ENCODE data around the gene ATP7A. TPM values are rescaled to one million over a fixed set of nuclear protein-coding genes. Genes with fewer than 3 reads are reported as not detected.

Gene ATP7A
- polyA plus RNA-seq, 2 of the 4 experiments (the other 2 are of a cell fraction): 6.5 to 12.2 TPM

DNA sequence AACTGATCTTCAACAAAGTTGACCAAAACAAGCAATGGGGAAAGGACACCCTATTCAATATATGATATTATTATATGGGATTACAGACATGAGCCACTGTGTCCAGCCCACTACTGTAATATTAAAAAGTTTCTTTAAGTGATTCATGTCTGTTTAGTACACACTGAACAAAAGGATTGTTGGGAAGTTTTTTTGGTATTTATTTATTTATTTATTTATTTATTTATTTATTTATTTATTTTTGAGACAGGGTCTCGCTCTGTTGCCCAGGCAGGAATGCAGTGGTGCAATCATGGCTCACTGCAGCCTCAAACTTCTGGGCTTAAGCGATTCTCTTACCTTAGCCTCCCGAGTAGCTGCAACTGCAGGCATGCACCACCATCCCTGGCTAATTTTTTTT lies 117.3 kb downstream of the ATP7A start:
- DNase-seq (ENCODE audit: low read depth in 1 of 2, low spot score in 1 of 2): no peak
- ChIA-PET POLR2A (no interaction called here), CTCF (interaction anchor here (2.2 to 3.6 kb wide), 2 partner anchors 11 to 118 kb away, joined by 12 to 24 read pairs; partner anchors contain the start of gene ATP7A)
- H3K4me2 ChIP-seq: no peak overlapping the region
- WGBS (ENCODE audit: missing lambda C conversion rate): 91% methylated on average over 3 of the region's 3 CpGs
- H3K27ac ChIP-seq: no peak overlapping the region
- peaks cover 3% of the 10 kb centered on the region; the same call in 1 of the 3 replicates for H3K4me1 ChIP-seq
- TF ChIP-seq PHF8 (IDR thresholded peaks at IDR 0.05; ENCODE audit: borderline replicate concordance, low read depth) (no peak), ZC3H11A (IDR thresholded peaks at IDR 0.05) (peak; percentile 55), CHD2 (IDR thresholded peaks at IDR 0.05; ENCODE audit: low read length, partially characterized antibody) (no peak)
- TF ChIP-seq, protein P1, sequence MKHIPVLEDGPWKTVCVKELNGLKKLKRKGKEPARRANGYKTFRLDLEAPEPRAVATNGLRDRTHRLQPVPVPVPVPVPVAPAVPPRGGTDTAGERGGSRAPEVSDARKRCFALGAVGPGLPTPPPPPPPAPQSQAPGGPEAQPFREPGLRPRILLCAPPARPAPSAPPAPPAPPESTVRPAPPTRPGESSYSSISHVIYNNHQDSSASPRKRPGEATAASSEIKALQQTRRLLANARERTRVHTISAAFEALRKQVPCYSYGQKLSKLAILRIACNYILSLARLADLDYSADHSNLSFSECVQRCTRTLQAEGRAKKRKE (CRISPR knock-in tag; IDR thresholded peaks at IDR 0.05; ENCODE audit: low read depth): no peak
- no peak for ATAC-seq
- H3K9me3 ChIP-seq: no peaks in the 10 kb centered on the region
- no peak for FAIRE-seq
- H3K4me3 ChIP-seq: no peak overlapping the region

DNA sequence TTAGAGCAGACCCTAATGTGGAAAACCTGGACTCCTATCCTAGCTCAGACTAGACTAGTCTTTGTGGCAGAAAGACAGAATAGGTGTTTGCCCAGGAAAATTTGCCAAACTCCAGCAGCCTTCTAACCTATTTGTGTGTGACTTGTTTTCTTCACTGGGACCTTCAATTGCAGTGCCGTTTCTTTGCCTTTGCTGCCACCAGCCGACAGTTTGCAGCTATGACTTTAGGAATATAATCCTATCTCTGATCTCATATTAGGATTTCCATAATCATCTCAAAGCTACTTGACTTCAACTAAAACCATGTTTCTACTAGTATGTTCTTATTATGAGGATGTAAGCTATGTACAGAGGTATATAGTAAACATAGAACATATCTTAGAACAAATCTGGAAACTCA lies 119.2 kb downstream of the ATP7A start:
- DNase-seq (ENCODE audit: low read depth in 1 of 2, low spot score in 1 of 2) (peak; percentile 6 to 53), ATAC-seq (peak; percentile 66 to 85; a peak in 3 of 6 replicates), FAIRE-seq (peak; percentile 99)
- H3K27ac ChIP-seq: no peak overlapping the region
- TF ChIP-seq, protein P2, sequence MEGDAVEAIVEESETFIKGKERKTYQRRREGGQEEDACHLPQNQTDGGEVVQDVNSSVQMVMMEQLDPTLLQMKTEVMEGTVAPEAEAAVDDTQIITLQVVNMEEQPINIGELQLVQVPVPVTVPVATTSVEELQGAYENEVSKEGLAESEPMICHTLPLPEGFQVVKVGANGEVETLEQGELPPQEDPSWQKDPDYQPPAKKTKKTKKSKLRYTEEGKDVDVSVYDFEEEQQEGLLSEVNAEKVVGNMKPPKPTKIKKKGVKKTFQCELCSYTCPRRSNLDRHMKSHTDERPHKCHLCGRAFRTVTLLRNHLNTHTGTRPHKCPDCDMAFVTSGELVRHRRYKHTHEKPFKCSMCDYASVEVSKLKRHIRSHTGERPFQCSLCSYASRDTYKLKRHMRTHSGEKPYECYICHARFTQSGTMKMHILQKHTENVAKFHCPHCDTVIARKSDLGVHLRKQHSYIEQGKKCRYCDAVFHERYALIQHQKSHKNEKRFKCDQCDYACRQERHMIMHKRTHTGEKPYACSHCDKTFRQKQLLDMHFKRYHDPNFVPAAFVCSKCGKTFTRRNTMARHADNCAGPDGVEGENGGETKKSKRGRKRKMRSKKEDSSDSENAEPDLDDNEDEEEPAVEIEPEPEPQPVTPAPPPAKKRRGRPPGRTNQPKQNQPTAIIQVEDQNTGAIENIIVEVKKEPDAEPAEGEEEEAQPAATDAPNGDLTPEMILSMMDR (IDR thresholded peaks at IDR 0.05): peak; percentile 81
- TF ChIP-seq SMC3 (IDR thresholded peaks at IDR 0.05) (peak; percentile 82), RAD21 (conservative IDR thresholded peaks at IDR 0.05 in 1 of 2, IDR thresholded peaks at IDR 0.05 in 1 of 2) (peak; percentile 90 to 95), JUNB (IDR thresholded peaks at IDR 0.05) (no peak)
- ChIA-PET POLR2A (no interaction called here), CTCF (interaction anchor here (0.6 to 3.6 kb wide), 32 partner anchors 9 to 1753 kb away, joined by 3 to 24 read pairs (median 4); partner anchors contain the start of genes ATP7A, COX7B and PGK1)
- H3K4me3 ChIP-seq: no peak overlapping the region
- H3K9me3 ChIP-seq: no peaks in the 10 kb centered on the region
- H3K4me1 ChIP-seq: no peaks in the 10 kb centered on the region
- WGBS (ENCODE audit: missing lambda C conversion rate): 0% methylated on average over 2 of the region's 2 CpGs
- no peak overlapping the region for H3K4me2 ChIP-seq

DNA sequence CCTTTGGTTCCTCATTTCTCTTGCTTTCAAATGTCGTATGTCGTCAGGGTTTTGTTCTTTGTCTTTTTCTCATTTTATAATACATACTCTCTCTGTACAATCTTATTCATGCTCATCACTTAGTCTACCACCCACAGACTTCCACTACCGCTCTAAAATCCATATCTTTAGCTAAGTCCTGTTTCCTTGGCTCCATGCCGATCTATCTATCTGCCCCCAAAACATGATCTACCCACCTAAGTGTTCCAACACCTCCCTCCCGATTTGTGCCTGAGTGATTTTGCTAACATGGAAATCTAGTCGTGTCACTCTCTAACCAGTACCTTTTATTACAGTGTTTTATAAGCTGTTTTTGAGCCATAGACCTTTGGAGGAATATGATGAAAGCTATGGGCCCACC lies 124.6 kb downstream of the ATP7A start:
- Histone ChIP-seq H3K4me3 (no peak overlapping the region), H3K27ac (no peak overlapping the region), H3K4me1 (no peaks in the 10 kb centered on the region), H3K9me3 (no peaks in the 10 kb centered on the region), H3K4me2 (no peak overlapping the region)
- DNase-seq (ENCODE audit: low read depth in 1 of 2, low spot score in 1 of 2) (no peak), FAIRE-seq (no peak), ATAC-seq (no peak)
- CTCF ChIA-PET: interaction anchor here (2.4 kb wide), 1 partner anchor 10 kb away, joined by 12 read pairs; no protein-coding TSS in a partner anchor
- TF ChIP-seq, protein P3, sequence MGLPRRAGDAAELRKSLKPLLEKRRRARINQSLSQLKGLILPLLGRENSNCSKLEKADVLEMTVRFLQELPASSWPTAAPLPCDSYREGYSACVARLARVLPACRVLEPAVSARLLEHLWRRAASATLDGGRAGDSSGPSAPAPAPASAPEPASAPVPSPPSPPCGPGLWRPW (IDR thresholded peaks at IDR 0.05): no peak
- TF ChIP-seq ZFP36 (IDR thresholded peaks at IDR 0.05; ENCODE audit: borderline replicate concordance, partially characterized antibody): no peak
- no peak for TF ChIP-seq HDAC2 (IDR thresholded peaks at IDR 0.05)
- no peak for TF ChIP-seq KDM5A (IDR thresholded peaks at IDR 0.05)
- TF ChIP-seq EHMT2 (IDR thresholded peaks at IDR 0.05; ENCODE audit: low read depth): no peak
- TF ChIP-seq, protein P1 (CRISPR knock-in tag; IDR thresholded peaks at IDR 0.05; ENCODE audit: low read depth): no peak
- TF ChIP-seq RCOR1 (IDR thresholded peaks at IDR 0.05; ENCODE audit: low read depth, low read length): no peak
- no peak for TF ChIP-seq JUNB (IDR thresholded peaks at IDR 0.05)
- TF ChIP-seq PHF8 (IDR thresholded peaks at IDR 0.05; ENCODE audit: borderline replicate concordance, low read depth): no peak
- no peak for TF ChIP-seq GATA3 (IDR thresholded peaks at IDR 0.05; ENCODE audit: borderline replicate concordance)
- TF ChIP-seq JUN (IDR thresholded peaks at IDR 0.05): no peak
- no peak for TF ChIP-seq FOSB (CRISPR knock-in tag; IDR thresholded peaks at IDR 0.05)
- TF ChIP-seq EHF (CRISPR knock-in tag; IDR thresholded peaks at IDR 0.05): no peak
- TF ChIP-seq ESRRA (IDR thresholded peaks at IDR 0.05; ENCODE audit: borderline replicate concordance, low read length): no peak
- TF ChIP-seq TFCP2L1 (CRISPR knock-in tag; IDR thresholded peaks at IDR 0.05): no peak
- no peak for TF ChIP-seq FOXS1 (CRISPR knock-in tag; IDR thresholded peaks at IDR 0.05)
- no peak for TF ChIP-seq BHLHE40 (IDR thresholded peaks at IDR 0.05; ENCODE audit: low read depth, low read length)
- TF ChIP-seq, protein P4, sequence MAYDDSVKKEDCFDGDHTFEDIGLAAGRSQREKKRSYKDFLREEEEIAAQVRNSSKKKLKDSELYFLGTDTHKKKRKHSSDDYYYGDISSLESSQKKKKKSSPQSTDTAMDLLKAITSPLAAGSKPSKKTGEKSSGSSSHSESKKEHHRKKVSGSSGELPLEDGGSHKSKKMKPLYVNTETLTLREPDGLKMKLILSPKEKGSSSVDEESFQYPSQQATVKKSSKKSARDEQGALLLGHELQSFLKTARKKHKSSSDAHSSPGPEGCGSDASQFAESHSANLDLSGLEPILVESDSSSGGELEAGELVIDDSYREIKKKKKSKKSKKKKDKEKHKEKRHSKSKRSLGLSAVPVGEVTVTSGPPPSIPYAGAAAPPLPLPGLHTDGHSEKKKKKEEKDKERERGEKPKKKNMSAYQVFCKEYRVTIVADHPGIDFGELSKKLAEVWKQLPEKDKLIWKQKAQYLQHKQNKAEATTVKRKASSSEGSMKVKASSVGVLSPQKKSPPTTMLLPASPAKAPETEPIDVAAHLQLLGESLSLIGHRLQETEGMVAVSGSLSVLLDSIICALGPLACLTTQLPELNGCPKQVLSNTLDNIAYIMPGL (CRISPR knock-in tag; IDR thresholded peaks at IDR 0.05; ENCODE audit: borderline replicate concordance): no peak
- TF ChIP-seq CHD2 (IDR thresholded peaks at IDR 0.05; ENCODE audit: low read length, partially characterized antibody): no peak
- no peak for TF ChIP-seq POLR2A (IDR thresholded peaks at IDR 0.05; ENCODE audit: low read length)
- 79% methylated on average over 6 of the region's 6 CpGs for WGBS (ENCODE audit: missing lambda C conversion rate)
- POLR2A ChIA-PET: no interaction called here
